Liver (tissue), 9 donors: Measurements from ENCODE around the gene UROC1. TPM values are rescaled to one million over a fixed set of nuclear protein-coding genes. Genes with fewer than 3 reads are reported as not detected.
A peak's percentile ranks its signal among the peaks of the same experiment; 100 is the strongest.

ENCODE experiments used
- DNase-seq: peaks from one replicate; pipeline ENCODE4 v3.0.0-alpha.2; 2017; ENCODE audit warnings: low spot score
- H3K27ac ChIP-seq, 2 donors: one replicate each; pipeline ENCODE4 v1.7.0; 2013; ENCODE audit warnings: inconsistent platforms in 2 of 2, low read length in 2 of 2, control low read depth in 1 of 2, low read depth in 1 of 2, mild to moderate bottlenecking in 1 of 2
- H3K27me3 ChIP-seq, 4 donors: one replicate each; pipeline versions ENCODE4 v1.6.1 to v1.7.0; 2013; ENCODE audit warnings: low read length in 3 of 4, inconsistent platforms in 1 of 4, mild to moderate bottlenecking in 1 of 4, moderate library complexity in 1 of 4; ENCODE audit not compliant: control insufficient read depth in 4 of 4, insufficient read depth in 4 of 4
- H3K36me3 ChIP-seq, 4 donors: one replicate each; pipeline versions ENCODE4 v1.6.1 to v1.7.0; 2013; ENCODE audit warnings: low read length in 3 of 4, mild to moderate bottlenecking in 3 of 4, low read depth in 1 of 4, moderate library complexity in 1 of 4; ENCODE audit not compliant: control insufficient read depth in 4 of 4, insufficient read depth in 3 of 4
- H3K4me1 ChIP-seq, 4 donors: one replicate each; pipeline versions ENCODE4 v1.6.1 to v1.7.0; 2013; ENCODE audit warnings: low read length in 3 of 4, mild to moderate bottlenecking in 3 of 4, moderate library complexity in 1 of 4; ENCODE audit not compliant: control insufficient read depth in 4 of 4, insufficient read depth in 4 of 4
- H3K4me3 ChIP-seq, 3 donors: one replicate each; pipeline versions ENCODE4 v1.6.1 to v1.7.0; 2013; ENCODE audit warnings: low read length in 3 of 3, control low read depth in 1 of 3, low read depth in 1 of 3, mild to moderate bottlenecking in 1 of 3
- H3K9ac ChIP-seq, 2 donors: one replicate each; pipeline ENCODE4 v1.7.0; 2013; ENCODE audit warnings: low read length in 2 of 2, mild to moderate bottlenecking in 2 of 2, moderate library complexity in 2 of 2, control low read depth in 1 of 2, low read depth in 1 of 2
- H3K9me3 ChIP-seq, 4 donors: one replicate each; pipeline versions ENCODE4 v1.6.1 to v1.7.0; 2013; ENCODE audit warnings: low read length in 3 of 4; ENCODE audit not compliant: control insufficient read depth in 4 of 4
- EGR1 ChIP-seq, 2 donors: IDR thresholded peaks; 2 replicates each; pipeline ENCODE4 v1.6.1; 2016 to 2018; ENCODE audit warnings: antibody characterized with exemption in 2 of 2, low read depth in 2 of 2
- FOXA1 ChIP-seq: IDR thresholded peaks from 2 replicates; pipeline ENCODE4 v1.6.1; 2016; ENCODE audit warnings: antibody characterized with exemption
- FOXA2 ChIP-seq: IDR thresholded peaks from 2 replicates; pipeline ENCODE4 v1.6.1; 2016; ENCODE audit warnings: antibody characterized with exemption
- GABPA ChIP-seq, 2 donors: IDR thresholded peaks in 1 of 2; conservative IDR thresholded peaks in 1 of 2; 2 replicates each; pipeline ENCODE4 v1.6.1; 2016; ENCODE audit warnings: antibody characterized with exemption in 2 of 2, mild to moderate bottlenecking in 1 of 2, moderate library complexity in 1 of 2
- HNF4A ChIP-seq, 2 donors: conservative IDR thresholded peaks; 2 replicates each; pipeline ENCODE4 v1.6.1; 2016; ENCODE audit warnings: antibody characterized with exemption in 2 of 2, mild to moderate bottlenecking in 2 of 2
- HNF4G ChIP-seq: IDR thresholded peaks from 2 replicates; pipeline ENCODE4 v1.6.1; 2016; ENCODE audit warnings: antibody characterized with exemption
- JUND ChIP-seq, 2 donors: IDR thresholded peaks; 2 replicates each; pipeline ENCODE4 v1.6.1; 2016; ENCODE audit warnings: antibody characterized with exemption in 2 of 2
- NR2F2 ChIP-seq: IDR thresholded peaks from 2 replicates; pipeline ENCODE4 v1.6.1; 2016; ENCODE audit warnings: antibody characterized with exemption
- RAD21 ChIP-seq, 2 donors: IDR thresholded peaks; 2 replicates each; pipeline ENCODE4 v1.6.1; 2016; ENCODE audit warnings: antibody characterized with exemption in 2 of 2, mild to moderate bottlenecking in 2 of 2
- RXRA ChIP-seq, 2 donors: IDR thresholded peaks; 2 replicates each; pipeline ENCODE4 v1.6.1; 2017 to 2018; ENCODE audit warnings: antibody characterized with exemption in 2 of 2, mild to moderate bottlenecking in 1 of 2
- SP1 ChIP-seq: IDR thresholded peaks from 2 replicates; pipeline ENCODE4 v1.6.1; 2018; ENCODE audit warnings: antibody characterized with exemption, mild to moderate bottlenecking
- YY1 ChIP-seq: IDR thresholded peaks from 2 replicates; pipeline ENCODE4 v1.6.1; 2016; ENCODE audit warnings: antibody characterized with exemption, mild to moderate bottlenecking
- WGBS: extraction: QIAGEN DNeasy Blood & Tissue Kit; methylation state at CpG from one replicate; pipeline ENCODE4 v1.1.7; 2013; 5-methylcytosine and 5-hydroxymethylcytosine counted together
- polyA plus RNA-seq, 2 donors: library from polyadenylated mRNA; stranded (reverse) in 1 of 2; unstranded in 1 of 2; fragments of 200-250 nt in 1 of 2; fragments of >200 nt in 1 of 2; fragmentation: Nextera tagmentation in 1 of 2; extraction: Ambion mirVana in 1 of 2; gene quantifications; one replicate each; pipeline versions ENCODE4 v1.2.1 to v1.2.3, GENCODE V29; 2013 to 2015
- total RNA-seq, 2 donors: library from RNA; depleted of rRNA; stranded (reverse); fragments of >200 nt; gene quantifications; one replicate each; pipeline ENCODE4 v1.2.3, GENCODE V29; 2014
- TF ChIP-seq, protein P1 (sequence below): IDR thresholded peaks from 2 replicates; pipeline ENCODE4 v1.6.1; 2016; ENCODE audit warnings: antibody characterized with exemption, mild to moderate bottlenecking
- TF ChIP-seq, protein P2 (sequence below): IDR thresholded peaks from 2 replicates; pipeline ENCODE4 v1.6.1; 2016; ENCODE audit warnings: antibody characterized with exemption
- TF ChIP-seq, protein P3 (sequence below): IDR thresholded peaks from 2 replicates; pipeline ENCODE4 v1.6.1; 2016; ENCODE audit warnings: antibody characterized with exemption
- TF ChIP-seq, protein P4 (sequence below): IDR thresholded peaks from 2 replicates; pipeline ENCODE4 v1.6.1; 2016; ENCODE audit warnings: antibody characterized with exemption
- TF ChIP-seq, protein P5 (sequence below): fragments of 150-350 bp; IDR thresholded peaks from 2 replicates; pipeline ENCODE4 v1.5.1; 2017; ENCODE audit warnings: improper control_type of control experiment, low read depth, low read length; ENCODE audit not compliant: missing input control
- donor health status: healthy.
- donor health status: healthy.
- donor health status: healthy.
- donor health status: healthy.
- donor health status: healthy.

Gene UROC1
- total and polyA plus RNA-seq, 4 donors, result 5.9 to 28.4 (median 18.2) TPM

DNA sequence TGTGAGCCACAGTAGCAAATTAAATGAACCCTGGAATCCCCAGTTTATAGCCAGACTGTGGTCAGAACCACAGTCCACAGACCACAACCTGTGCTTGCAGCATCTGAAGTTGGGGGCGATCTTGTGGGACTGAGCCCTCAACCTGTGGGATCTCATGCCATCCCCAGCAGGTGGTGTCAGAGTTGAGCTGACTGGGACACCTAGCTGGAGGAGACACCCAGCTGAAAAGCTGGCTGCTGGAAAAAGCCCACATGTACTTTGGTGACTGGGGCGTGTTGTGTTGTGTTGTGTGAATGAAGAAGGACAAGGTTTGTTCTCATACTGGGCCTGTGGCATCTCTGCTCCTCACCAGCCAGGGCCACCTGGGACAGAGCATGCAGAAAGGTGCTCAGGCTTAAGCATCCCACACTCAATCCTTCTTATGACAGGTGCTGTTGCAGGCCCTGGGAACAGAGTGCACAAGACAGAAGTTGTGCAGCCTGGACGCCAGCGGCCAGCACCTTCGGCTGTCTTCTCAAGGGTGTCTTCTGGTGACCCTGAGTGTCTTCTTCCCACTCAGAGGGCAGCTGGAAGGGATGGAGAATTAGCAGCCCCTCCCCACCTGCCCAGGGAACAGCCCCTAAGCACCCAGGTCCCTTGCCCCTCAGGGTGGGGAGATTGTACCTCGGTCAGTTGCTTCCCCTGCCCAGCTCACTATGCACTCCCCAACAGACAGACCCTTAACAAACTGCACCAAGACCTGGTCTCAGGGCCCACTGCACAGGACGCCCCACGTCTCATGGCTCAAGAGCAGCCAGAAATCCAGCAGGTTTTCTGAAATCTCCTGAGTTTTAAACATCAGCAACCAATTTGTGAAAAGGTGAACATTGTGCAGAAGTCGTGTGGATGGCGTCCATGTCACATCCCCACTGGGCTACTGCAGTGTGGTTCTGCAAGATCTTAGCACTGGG lies 2.2 kb upstream of the UROC1 start (continued):
- TF ChIP-seq, protein P1, sequence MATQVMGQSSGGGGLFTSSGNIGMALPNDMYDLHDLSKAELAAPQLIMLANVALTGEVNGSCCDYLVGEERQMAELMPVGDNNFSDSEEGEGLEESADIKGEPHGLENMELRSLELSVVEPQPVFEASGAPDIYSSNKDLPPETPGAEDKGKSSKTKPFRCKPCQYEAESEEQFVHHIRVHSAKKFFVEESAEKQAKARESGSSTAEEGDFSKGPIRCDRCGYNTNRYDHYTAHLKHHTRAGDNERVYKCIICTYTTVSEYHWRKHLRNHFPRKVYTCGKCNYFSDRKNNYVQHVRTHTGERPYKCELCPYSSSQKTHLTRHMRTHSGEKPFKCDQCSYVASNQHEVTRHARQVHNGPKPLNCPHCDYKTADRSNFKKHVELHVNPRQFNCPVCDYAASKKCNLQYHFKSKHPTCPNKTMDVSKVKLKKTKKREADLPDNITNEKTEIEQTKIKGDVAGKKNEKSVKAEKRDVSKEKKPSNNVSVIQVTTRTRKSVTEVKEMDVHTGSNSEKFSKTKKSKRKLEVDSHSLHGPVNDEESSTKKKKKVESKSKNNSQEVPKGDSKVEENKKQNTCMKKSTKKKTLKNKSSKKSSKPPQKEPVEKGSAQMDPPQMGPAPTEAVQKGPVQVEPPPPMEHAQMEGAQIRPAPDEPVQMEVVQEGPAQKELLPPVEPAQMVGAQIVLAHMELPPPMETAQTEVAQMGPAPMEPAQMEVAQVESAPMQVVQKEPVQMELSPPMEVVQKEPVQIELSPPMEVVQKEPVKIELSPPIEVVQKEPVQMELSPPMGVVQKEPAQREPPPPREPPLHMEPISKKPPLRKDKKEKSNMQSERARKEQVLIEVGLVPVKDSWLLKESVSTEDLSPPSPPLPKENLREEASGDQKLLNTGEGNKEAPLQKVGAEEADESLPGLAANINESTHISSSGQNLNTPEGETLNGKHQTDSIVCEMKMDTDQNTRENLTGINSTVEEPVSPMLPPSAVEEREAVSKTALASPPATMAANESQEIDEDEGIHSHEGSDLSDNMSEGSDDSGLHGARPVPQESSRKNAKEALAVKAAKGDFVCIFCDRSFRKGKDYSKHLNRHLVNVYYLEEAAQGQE, result no peak
- TF ChIP-seq JUND (IDR thresholded peaks at IDR 0.05) (no peak), FOXA2 (no peak), RAD21 (IDR thresholded peaks at IDR 0.05) (no peak), EGR1 (IDR thresholded peaks at IDR 0.05; ENCODE audit: low read depth in 2 of 2) (no peak), FOXA1 (no peak), HNF4G (no peak)

DNA sequence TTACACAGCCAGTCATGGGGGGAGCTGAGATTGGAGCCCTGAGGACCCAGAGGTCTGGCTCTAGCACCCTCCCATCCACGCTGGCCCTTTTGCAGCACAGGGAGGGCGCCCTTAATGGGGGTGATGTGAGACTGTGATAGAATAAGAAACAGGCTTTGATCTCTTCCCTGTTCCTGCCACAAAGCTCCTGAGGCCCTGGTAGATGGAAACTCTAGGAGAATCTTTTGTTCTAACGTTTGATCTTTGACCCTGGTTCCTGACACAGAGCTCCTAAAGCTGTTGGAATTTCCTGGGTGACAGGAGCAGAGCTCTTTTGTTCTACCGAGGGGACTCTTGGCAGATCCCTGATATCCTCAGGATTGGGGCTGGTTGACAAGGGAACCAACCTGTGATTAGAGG lies 1.2 kb upstream of the UROC1 start:
- Histone ChIP-seq H3K9me3 (no peaks in the 10 kb centered on the region), H3K4me3 (no peak overlapping the region), H3K9ac (no peak overlapping the region), H3K27ac (peak overlapping the region; percentile 31 to 87), H3K36me3 (no peaks in the 10 kb centered on the region), H3K27me3 (no peaks in the 10 kb centered on the region), H3K4me1 (peaks cover 16 to 86% (median 61%) of the 10 kb centered on the region in 4 donors)
- DNase-seq, result no peak
- TF ChIP-seq HNF4G, result no peak
- peak in 1 of 2 donors; percentile 2 for TF ChIP-seq RXRA (IDR thresholded peaks at IDR 0.05)
- TF ChIP-seq, protein P2, sequence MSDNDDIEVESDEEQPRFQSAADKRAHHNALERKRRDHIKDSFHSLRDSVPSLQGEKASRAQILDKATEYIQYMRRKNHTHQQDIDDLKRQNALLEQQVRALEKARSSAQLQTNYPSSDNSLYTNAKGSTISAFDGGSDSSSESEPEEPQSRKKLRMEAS, result no peak
- WGBS, result 55% methylated on average over 4 of the region's 4 CpGs

DNA sequence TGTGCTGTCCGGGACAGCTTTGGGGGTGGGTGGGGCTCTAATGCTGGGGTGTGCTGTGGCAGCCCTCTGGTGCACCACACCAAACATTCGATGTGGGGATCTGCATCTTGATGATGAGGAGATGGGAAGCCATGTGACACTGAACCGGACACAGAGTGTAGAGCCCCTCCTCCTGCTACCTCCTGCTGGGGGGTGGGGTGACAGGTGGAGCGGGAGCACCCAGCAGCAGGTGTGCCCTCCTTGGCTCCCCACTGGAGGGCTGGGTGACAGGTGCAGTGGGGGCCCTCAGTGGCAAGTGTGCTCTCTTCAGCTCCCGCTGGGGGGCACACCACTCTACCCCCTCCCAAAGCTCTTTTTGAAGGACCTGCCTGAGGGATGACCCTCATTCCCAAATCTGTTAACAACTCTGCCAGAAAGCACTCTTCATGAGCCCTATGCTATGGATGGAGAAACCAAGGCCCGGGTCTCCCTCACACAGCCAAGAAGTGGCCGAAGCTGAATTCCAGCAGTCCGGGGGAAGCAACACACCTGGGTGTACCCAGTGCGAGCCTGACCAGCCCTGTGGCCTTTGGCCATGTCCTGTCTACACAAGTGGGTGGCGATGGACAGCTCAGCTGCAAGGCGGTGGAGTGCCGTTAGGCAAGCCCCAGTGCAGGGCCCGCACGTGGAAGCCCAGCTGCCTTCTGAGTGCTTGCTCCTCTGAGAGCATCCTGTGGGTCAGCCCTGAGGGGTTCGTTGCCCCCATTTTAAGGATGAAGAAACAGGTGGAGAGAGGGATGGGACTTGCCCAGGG lies 609 bp upstream of the UROC1 start:
- 44% methylated on average over 15 of the region's 15 CpGs for WGBS
- TF ChIP-seq RXRA (IDR thresholded peaks at IDR 0.05), result peak; percentile 54 to 87
- peak; percentile 52 to 83 for TF ChIP-seq HNF4A (conservative IDR thresholded peaks at IDR 0.05)
- TF ChIP-seq, protein P2, result peak; percentile 79
- peak; percentile 50 for TF ChIP-seq YY1
- TF ChIP-seq RAD21 (IDR thresholded peaks at IDR 0.05), result peak in 1 of 2 donors; percentile 2
- TF ChIP-seq, protein P3, sequence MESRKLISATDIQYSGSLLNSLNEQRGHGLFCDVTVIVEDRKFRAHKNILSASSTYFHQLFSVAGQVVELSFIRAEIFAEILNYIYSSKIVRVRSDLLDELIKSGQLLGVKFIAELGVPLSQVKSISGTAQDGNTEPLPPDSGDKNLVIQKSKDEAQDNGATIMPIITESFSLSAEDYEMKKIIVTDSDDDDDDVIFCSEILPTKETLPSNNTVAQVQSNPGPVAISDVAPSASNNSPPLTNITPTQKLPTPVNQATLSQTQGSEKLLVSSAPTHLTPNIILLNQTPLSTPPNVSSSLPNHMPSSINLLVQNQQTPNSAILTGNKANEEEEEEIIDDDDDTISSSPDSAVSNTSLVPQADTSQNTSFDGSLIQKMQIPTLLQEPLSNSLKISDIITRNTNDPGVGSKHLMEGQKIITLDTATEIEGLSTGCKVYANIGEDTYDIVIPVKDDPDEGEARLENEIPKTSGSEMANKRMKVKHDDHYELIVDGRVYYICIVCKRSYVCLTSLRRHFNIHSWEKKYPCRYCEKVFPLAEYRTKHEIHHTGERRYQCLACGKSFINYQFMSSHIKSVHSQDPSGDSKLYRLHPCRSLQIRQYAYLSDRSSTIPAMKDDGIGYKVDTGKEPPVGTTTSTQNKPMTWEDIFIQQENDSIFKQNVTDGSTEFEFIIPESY, result peak; percentile 20
- peak; percentile 46 for TF ChIP-seq FOXA1
- TF ChIP-seq, protein P4, sequence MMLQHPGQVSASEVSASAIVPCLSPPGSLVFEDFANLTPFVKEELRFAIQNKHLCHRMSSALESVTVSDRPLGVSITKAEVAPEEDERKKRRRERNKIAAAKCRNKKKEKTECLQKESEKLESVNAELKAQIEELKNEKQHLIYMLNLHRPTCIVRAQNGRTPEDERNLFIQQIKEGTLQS, result no peak
- TF ChIP-seq, protein P5, sequence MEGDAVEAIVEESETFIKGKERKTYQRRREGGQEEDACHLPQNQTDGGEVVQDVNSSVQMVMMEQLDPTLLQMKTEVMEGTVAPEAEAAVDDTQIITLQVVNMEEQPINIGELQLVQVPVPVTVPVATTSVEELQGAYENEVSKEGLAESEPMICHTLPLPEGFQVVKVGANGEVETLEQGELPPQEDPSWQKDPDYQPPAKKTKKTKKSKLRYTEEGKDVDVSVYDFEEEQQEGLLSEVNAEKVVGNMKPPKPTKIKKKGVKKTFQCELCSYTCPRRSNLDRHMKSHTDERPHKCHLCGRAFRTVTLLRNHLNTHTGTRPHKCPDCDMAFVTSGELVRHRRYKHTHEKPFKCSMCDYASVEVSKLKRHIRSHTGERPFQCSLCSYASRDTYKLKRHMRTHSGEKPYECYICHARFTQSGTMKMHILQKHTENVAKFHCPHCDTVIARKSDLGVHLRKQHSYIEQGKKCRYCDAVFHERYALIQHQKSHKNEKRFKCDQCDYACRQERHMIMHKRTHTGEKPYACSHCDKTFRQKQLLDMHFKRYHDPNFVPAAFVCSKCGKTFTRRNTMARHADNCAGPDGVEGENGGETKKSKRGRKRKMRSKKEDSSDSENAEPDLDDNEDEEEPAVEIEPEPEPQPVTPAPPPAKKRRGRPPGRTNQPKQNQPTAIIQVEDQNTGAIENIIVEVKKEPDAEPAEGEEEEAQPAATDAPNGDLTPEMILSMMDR, result no peak
- no peak for TF ChIP-seq GABPA (IDR thresholded peaks at IDR 0.05 in 1 of 2, conservative IDR thresholded peaks at IDR 0.05 in 1 of 2)
- TF ChIP-seq NR2F2, result no peak
- TF ChIP-seq FOXA2, result peak; percentile 47
- peak; percentile 44 for TF ChIP-seq SP1
- H3K27ac ChIP-seq, result peak overlapping the region; percentile 73 to 87
- no peaks in the 10 kb centered on the region for H3K27me3 ChIP-seq
- no peaks in the 10 kb centered on the region for H3K9me3 ChIP-seq
- peak; percentile 47 for DNase-seq
- peaks cover 20 to 86% (median 62%) of the 10 kb centered on the region in 4 donors for H3K4me1 ChIP-seq
- no peaks in the 10 kb centered on the region for H3K36me3 ChIP-seq
- H3K4me3 ChIP-seq, result no peak overlapping the region
- H3K9ac ChIP-seq, result peak overlapping the region in 1 of 2 donors; percentile 4
